Left lung (tissue), 10 donors: ENCODE measurements around the gene NLGN2. TPM values are rescaled to one million over a fixed set of nuclear protein-coding genes. Genes with fewer than 3 reads are reported as not detected.

ENCODE experiments used
- ATAC-seq: fragments of 200-7000 bp; cut with Tn5 transposase; one replicate; pipeline ENCODE4 v1.9.1; 2020; ENCODE audit warnings: moderate library complexity
- DNase-seq, 4 donors: peaks; one replicate each; pipeline ENCODE4 v3.0.0-alpha.2; 2013 to 2020
- H3K27ac ChIP-seq, 2 donors: fragments of 200-600 bp; sonication (generic) in 1 of 2; one replicate each; pipeline versions ENCODE4 v1.5.0 to v1.8.0; 2020 to 2021
- H3K27me3 ChIP-seq, 2 donors: fragments of 200-600 bp; sonication (generic) in 1 of 2; one replicate each; pipeline versions ENCODE4 v1.5.0 to v1.8.0; 2020 to 2021
- H3K36me3 ChIP-seq, 2 donors: fragments of 200-600 bp; sonication (generic) in 1 of 2; one replicate each; pipeline versions ENCODE4 v1.5.0 to v1.8.0; 2020 to 2021
- H3K4me1 ChIP-seq, 2 donors: fragments of 200-600 bp; one replicate each; pipeline ENCODE4 v1.8.0; 2021
- H3K4me3 ChIP-seq, 2 donors: fragments of 200-600 bp; sonication (generic) in 1 of 2; one replicate each; pipeline versions ENCODE4 v1.5.0 to v1.8.0; 2020 to 2021; ENCODE audit warnings: mild to moderate bottlenecking in 1 of 2
- H3K9me3 ChIP-seq, 2 donors: fragments of 200-600 bp; sonication (generic) in 1 of 2; one replicate each; pipeline versions ENCODE4 v1.5.0 to v1.8.0; 2020 to 2021
- intact Hi-C, 2 donors: fragments of 100-400 bp; cut with DNase I; formaldehyde crosslinking; loops; one replicate each; pipeline versions ENCODE4 v1.11.2 to v1.14.2; 2022
- polyA plus RNA-seq, 6 donors: library from polyadenylated mRNA; unstranded; fragments of 120-200 nt; gene quantifications; one replicate each; pipeline ENCODE4 v1.2.1, GENCODE V29; 2013; ENCODE audit not compliant: insufficient read length in 6 of 6
- total RNA-seq, 2 donors: library from RNA; stranded (reverse); fragmentation: NEBNext Ultra II Directional; extraction: Animal tissue kit (Norgen Biotek cat#: 25700); gene quantifications; one replicate each; pipeline ENCODE4 v1.2.1, GENCODE V29; 2021
- TF ChIP-seq, protein P1 (sequence below), 2 donors: fragments of 200-600 bp; sonication (generic) in 1 of 2; IDR thresholded peaks; one replicate each; pipeline versions ENCODE4 v1.5.0 to v1.8.0; 2021; ENCODE audit warnings: antibody characterized with exemption in 2 of 2
- donor health status: DM: no; HTN: yes; CAD: no.
- donor health status: DM: no; HTN: no; CAD: no.

The NLGN2 gene
- total and polyA plus RNA-seq, 8 donors, result 14.8 to 34.4 (median 29.0) TPM

DNA sequence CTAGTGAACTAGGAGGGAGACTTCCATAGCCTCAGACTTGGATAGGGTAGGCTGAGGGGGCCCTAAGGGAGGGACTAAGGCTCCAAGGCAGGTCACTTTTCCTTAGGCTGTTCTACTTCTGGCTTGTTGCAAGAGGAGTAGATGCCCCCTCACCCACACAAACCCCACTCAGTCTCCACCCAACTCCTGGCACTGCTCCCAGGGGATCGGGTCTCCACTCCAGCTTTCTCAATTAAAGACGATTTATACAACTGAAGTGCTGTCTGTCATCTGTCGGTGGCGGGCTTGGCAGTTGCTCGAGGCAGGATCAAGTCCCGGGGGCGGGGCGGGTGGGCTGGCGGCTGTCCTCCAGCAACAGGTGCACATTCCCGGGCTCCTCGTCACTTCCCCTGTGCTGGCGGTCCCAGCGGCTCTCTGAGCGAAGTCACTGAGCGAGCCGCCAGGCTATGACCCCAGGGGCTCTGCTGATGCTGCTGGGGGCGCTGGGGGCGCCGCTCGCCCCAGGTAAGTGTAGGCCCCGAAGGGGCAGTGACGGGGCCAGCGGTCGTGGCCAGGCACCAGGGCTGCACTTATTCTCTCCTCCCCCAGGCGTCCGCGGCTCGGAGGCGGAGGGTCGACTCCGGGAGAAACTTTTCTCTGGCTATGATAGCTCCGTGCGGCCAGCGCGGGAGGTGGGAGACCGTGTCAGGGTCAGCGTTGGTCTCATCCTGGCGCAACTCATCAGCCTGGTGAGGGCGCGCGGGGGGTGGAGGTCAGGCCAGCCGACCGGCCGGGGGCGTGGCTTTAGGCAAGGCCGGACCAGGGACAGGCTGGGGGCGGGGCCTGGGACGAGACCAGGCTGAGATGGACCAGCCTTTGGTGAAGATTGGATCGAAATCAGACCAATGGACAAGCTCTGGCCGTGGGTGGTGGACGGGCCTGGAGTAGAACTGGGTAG, 37.3 kb downstream of the NLGN2 start, which contains the start of gene CHRNB1:
TSS of gene CHRNB1 (plus strand) at position 380 of the 937 bp plus-strand sequence. CDS start at position 447, 67 bp downstream.
- H3K27me3 ChIP-seq, result peaks cover 15 to 77% of the 10 kb centered on the region in 2 donors
- DNase-seq (peak in 2 of 4 donors; percentile 81 to 96), ATAC-seq (peak; percentile 96)
- H3K4me1 ChIP-seq, result peaks cover 12 to 27% of the 10 kb centered on the region in 2 donors
- H3K36me3 ChIP-seq, result no peaks in the 10 kb centered on the region
- TF ChIP-seq, protein P1, sequence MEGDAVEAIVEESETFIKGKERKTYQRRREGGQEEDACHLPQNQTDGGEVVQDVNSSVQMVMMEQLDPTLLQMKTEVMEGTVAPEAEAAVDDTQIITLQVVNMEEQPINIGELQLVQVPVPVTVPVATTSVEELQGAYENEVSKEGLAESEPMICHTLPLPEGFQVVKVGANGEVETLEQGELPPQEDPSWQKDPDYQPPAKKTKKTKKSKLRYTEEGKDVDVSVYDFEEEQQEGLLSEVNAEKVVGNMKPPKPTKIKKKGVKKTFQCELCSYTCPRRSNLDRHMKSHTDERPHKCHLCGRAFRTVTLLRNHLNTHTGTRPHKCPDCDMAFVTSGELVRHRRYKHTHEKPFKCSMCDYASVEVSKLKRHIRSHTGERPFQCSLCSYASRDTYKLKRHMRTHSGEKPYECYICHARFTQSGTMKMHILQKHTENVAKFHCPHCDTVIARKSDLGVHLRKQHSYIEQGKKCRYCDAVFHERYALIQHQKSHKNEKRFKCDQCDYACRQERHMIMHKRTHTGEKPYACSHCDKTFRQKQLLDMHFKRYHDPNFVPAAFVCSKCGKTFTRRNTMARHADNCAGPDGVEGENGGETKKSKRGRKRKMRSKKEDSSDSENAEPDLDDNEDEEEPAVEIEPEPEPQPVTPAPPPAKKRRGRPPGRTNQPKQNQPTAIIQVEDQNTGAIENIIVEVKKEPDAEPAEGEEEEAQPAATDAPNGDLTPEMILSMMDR (IDR thresholded peaks at IDR 0.05), result no peak
- intact Hi-C loops, result no loop called here
- no peak within 1 kb of the TSS for H3K27ac ChIP-seq
- H3K9me3 ChIP-seq, result no peaks in the 10 kb centered on the region
- peak within 1 kb of the TSS; percentile 33 to 50 for H3K4me3 ChIP-seq

DNA sequence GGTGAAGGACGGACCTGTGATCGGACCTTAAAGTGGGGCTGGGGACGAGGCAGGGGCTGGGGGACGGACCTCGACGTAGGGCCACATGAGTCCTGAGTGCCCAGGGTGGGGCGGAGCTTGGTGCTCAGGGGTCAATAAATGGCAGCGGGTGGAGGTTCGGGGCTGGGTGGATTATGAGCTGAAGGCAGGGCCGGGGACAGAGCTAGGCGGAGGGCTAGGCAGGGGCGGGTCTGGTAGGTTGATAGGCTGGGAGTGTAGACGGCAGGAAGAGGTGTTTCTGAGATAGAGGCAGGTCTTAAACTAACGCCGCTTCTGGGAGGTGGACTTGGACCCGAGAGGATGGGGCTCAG, 37.9 kb downstream of the NLGN2 start:
- intact Hi-C loops, result no loop called here
- H3K4me1 ChIP-seq, result peaks cover 5 to 20% of the 10 kb centered on the region in 2 donors
- TF ChIP-seq, protein P1 (IDR thresholded peaks at IDR 0.05), result no peak
- peaks cover 9 to 71% of the 10 kb centered on the region in 2 donors for H3K27me3 ChIP-seq
- no peaks in the 10 kb centered on the region for H3K36me3 ChIP-seq
- peak overlapping the region; percentile 33 to 50 for H3K4me3 ChIP-seq
- no peak overlapping the region for H3K27ac ChIP-seq
- DNase-seq, result no peak
- no peaks in the 10 kb centered on the region for H3K9me3 ChIP-seq
- peak; percentile 63 for ATAC-seq

DNA sequence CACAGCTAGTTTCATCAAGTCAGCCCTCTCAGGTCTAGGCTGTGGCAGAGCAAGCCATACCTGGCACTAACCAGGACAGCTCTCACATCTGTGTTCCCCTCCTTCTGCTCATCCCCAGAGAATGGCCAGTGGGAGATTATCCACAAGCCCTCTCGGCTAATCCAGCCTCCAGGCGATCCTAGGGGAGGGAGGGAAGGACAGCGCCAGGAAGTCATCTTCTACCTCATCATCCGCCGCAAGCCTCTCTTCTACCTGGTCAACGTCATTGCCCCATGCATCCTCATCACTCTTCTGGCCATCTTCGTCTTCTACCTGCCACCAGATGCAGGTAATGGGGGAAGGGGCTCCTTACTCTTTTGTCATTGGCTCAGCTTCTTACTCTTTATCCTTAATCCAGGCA, 40.8 kb downstream of the NLGN2 start:
- TF ChIP-seq, protein P1 (IDR thresholded peaks at IDR 0.05), result no peak
- Histone ChIP-seq H3K9me3 (no peaks in the 10 kb centered on the region), H3K4me3 (no peak overlapping the region), H3K4me1 (peaks cover 3 to 18% of the 10 kb centered on the region in 2 donors), H3K36me3 (no peaks in the 10 kb centered on the region), H3K27ac (no peak overlapping the region), H3K27me3 (peaks cover 8 to 48% of the 10 kb centered on the region in 2 donors)
- DNase-seq (no peak), ATAC-seq (no peak)
- intact Hi-C loops, result no loop called here

DNA sequence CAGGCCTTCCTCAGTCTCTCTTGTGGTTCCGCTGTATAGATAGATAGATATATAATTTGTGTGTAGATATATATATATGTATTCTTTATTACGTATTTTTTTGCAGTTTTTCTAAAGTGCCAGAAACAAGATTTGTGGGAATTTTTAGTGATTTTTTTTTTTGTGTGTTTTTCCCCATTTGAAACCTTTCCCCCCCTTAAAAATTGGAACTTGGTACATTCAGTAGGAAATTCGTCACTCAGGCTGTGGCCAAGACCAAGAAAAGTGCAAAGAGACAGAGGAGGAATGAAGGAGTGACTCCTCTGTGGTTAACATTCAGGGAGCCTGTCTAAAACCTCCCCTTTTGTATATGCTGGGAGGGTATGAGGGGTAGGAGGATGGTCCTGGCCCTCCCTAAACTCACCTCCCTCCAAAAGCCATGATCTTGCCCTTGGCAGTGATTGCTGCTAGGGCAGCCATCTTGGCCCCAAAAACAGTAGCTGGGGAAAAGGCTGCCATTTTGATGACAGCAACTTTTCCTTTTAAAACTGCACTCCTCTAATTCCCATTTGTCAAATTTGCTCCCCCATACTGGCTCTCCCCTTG, 52.4 kb downstream of the NLGN2 start:
- DNase-seq (no peak), ATAC-seq (no peak)
- Histone ChIP-seq H3K4me3 (no peak overlapping the region), H3K27ac (no peak overlapping the region), H3K4me1 (peaks cover 4 to 15% of the 10 kb centered on the region in 2 donors), H3K27me3 (no peaks in the 10 kb centered on the region), H3K9me3 (no peaks in the 10 kb centered on the region), H3K36me3 (peaks cover 4 to 27% of the 10 kb centered on the region in 2 donors)
- TF ChIP-seq, protein P1 (IDR thresholded peaks at IDR 0.05), result no peak
- intact Hi-C loops, result no loop called here
